ENCODE data around the gene ADAMTS8.

ADAMTS8 gene

DNA sequence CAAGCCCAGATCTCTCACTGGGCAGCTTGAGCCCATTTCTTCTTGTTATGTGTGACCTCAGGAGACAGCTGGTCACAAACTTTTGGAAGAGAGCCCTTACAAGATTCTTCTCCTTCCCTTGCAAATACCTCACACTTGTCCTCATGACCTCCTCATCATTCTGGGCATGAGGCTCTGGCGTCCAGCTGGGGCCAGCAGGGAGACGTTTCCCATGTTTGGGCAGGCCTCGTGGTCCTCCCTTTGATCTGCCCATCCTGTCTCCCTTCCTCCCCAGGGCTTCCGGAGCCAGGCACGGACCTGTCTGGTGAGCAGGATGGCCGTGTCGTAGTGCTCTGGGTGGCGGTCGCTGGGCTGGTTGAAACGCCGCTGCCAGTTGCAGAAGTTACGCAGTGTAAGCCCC lies 9.7 kb downstream of the ADAMTS8 start:
- DNase-seq, result no peak

DNA sequence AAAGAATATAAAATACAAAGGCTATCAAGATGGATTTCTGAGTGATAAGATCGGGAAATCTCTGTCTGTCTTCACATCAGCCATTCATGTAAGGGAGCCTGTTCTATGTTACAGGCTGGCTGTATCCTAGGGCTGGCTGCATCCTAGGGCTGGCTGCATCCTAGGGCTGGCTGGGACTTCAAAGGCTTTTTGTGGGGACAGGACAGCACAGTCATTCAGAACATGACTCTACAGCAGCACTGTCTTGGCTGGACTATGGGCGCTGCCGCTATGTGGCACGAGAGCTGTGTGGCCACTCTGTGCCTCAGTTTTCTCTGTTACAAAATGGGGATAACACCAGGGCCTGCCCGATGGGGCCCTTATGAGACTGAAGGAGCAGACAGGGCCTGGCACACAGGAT lies 10.2 kb downstream of the ADAMTS8 start:
- no peak for DNase-seq

DNA sequence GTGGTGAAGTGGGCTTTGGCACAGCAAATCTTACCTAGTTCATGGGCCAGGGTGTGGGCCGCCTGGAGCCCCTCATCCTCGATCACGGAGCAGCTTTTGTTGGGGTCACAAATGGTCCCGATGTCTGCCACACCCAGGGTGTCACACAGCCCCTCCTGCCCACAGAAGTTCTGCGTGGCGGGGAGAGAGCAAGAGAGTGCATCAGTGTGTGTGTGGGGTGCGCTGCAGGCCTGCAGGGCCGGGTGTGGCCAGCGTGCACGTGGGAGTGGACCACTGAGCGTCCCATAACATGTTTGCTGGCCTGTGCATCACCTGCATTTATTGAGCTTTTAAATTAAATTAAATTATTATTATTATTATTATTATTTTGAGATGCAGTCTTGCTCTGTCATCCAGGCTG lies 11.5 kb downstream of the ADAMTS8 start:
- no peak for DNase-seq

DNA sequence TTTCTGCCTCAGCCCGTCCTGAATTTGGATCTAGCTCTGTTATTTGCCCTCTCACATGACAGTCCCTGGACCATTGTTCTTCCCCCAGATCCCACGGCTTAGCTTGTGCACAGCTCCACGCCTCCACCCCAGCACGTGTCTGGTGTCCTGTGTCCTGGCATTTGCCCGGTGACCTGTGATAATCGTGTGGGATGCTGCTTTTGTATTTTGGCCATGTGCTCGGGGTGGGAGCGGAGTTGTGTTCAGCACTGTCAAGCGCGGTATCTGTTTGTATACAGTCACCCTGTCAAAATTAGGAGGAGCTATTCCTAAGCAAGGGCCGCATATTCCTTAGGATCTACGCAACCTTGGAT lies 11.9 kb downstream of the ADAMTS8 start:
- DNase-seq, result no peak

DNA sequence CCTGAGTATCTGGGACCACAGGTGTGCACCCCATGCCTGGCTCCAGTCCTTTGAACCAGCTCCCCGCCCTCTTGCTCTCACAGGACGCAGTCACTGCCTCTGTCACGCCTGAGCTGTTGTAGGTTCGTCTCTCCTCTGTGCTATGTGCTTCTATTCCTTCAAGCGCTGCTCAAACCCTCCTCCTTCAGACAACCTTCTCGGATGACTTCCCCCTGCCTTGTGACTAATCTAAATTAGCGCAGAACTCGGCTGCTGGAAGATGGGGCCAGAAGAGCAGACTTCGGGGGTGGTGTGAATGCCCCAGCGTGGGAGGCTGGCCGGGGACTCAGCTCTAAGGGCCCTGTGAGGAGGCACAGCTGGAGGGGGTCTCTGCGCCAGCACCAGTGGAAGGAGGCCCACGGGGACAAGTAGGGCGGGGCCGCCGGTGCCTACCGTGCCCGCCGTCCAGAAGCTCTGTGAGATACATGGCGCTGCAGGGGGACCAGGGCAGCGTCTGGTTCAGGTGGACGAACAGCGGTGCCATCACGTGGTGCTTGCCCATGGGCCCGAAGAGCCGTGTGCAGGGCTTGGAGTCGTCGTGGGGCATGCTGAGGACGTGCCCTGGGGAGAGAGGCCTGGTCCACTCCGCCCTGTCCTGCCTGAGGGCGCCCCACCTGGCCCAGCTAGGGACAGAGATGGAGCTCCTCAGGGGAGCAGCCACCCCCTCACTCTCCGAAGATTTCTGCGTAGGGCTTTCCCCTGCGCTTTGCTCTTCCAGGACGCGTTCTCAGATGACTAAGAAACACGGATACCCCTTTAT lies 12.5 kb downstream of the ADAMTS8 start:
- DNase-seq, result no peak

DNA sequence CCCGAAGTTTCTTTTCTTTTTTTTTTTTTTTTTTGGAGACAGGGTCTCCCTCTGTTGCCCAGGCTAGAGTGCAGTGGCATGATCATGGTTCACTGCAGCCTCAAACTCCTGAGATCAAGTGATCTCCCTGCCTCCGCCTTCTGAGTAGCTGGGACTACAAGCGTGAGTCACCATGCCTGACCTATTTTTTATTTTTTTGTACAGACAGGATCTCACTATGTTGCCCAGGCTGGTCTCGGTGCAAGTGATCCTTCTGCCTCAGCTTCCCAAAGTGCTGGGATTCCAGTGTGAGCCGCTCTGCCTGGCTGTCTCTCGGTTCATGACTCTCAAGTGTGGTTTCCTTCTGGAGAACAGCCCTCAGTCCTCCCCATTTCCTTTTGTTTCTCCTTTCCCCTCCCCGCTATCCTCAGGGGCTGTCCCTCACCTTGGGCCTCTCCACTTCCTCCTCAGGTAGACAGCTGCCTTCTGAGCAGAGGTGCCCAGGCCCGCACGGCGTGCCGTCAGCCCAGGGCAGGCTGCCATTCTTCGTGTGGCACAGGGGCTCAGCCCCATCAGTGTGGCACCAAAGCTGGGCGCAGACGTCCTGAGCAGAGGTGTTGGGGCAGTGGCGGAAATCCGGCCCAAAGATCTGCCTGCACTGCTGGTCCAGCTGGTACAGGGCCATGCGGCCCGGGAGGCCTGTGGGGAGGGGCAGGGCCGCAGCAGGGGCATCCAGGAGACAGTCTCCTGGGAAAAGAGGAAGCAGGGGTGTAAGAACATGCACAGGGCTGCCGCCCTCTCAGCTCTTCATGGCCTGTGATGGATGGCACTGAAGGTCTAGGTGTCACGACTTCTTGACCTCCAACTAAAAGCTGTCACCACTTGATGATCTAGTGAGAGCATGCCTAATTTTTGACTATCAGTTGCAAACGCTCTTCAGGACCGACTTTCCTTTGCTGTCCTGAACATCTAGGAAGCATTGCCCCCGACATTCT lies 14.0 kb downstream of the ADAMTS8 start:
- DNase-seq, result no peak

DNA sequence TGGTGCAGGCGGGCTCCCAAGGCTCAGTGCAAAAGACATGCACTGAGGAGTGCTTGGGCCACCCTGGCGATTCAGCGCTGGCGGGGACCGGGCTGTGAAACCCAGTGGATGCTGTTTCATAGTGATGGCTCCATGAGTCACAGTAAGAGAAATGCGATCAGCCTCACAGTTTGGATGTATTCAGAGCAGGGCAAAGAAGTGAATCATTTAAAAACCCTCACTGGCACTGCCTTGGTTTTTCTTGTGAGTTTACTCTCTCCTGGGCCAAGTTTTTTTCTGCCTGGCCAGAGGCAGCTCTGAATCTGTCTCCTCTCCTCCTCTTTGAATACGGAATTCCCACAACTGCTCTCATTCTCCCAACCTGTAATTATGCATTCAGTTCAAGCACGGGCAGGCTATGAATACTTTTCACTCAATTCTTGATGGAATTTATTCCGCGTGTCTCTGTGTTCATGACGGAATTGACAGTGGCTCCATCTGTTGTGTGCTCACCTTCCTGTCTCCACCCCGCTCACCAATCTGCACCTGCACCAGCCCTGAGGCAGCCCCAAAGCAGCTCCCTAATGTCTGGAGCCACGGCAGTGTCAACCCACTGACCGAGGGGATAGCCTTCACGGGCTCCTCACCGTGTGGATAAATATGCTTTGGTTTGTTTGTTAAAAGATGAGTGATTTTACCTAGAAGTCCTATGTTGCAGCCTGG lies 14.9 kb downstream of the ADAMTS8 start:
- no peak for DNase-seq

DNA sequence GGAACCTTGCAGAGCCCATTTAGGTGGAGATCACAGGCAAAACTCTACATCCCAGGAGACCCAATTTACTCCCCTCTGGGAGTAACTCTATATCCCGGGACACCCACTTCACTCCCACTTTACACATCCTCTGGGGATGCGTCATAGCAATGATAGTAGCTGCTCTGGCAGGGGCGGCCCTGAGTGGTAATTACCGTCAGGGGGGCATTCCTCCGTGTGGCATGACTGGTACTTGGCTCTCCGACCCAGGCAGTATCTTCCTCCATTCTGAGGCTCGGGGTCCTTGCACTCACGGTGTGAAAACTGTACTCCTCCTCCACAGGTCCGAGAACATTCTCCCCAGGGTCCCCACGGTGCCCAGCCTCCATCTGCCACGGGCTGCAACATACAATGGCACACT lies 17.2 kb downstream of the ADAMTS8 start:
- DNase-seq, result no peak

DNA sequence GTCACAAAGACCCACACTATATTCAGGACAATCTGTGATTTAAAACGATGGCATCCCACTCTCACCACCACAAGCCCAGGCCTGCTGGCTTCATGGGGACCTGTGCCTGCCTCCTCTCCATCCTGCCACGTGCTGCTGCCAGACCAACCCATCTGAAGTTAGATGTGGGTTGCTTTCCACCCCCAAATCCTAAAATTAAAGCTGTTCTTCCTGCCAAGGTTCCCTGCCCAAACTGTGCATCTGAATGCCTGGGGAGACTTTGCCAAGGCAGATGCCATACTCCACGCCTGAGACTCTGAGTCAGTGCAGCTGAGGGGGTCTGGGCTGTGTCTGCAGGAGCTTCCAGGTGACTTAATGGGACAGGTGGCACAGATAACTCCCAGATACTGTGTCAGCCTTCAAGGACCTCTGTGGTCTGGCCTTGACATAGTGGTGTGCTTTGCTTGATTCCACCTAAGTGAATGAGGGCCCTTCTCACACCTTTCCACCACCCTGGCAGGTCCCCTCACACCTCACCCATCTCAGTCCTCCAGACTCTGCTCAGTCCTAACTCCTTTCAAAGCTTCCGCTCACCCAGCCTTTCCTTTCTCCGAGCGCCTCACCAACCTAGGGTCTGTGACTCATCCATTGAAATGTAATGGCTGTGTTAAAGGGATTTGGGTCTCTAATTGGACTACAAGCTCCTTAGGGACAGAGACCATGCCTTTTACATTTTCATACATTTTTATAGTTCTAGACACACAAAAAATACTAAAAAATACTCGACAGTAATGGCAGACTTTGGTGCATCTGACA lies 18.6 kb downstream of the ADAMTS8 start:
- DNase-seq, result no peak

DNA sequence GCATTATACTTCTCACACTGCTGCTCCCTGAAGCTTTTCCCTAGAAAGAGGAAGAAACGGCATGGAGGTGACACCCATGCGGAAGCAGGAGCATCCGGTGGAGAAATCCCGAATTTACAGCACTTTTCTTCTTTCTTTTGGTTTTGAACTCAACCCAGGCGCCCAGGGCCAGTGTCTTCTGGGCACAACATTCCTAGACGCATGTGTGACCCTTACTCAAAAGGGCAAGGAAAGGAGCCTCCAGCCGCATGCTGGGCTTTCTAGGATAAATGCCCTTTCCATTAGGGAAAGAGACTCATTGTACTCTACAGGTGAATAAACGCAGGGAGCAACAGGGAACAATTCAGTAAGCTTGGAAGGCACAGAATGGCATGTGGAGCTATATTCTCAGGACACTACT lies 19.5 kb downstream of the ADAMTS8 start:
- DNase-seq, result no peak

DNA sequence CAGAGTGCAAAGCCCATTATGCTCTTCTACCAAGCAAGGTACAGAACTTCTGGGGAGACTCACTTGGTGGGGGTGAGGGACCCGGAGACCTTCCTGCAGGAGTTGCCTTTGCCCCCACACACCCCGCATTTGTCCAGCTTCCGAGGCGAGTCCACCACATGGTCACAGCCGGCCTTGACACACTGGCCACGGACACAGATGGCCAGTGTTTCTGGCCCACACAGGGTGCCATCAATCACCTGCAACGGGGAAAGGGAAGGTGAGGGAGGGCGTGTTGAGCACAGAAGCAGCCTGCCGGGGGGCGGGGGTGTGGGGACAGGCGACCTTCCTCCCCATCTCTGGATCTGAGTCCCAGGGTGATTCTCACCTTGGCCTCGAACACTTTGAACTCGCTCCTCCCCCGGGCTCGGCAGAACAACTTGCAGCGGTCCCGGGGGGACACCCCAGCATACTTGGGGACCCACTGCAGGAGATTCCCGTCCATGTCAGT lies 20.0 kb downstream of the ADAMTS8 start:
- no peak for DNase-seq

DNA sequence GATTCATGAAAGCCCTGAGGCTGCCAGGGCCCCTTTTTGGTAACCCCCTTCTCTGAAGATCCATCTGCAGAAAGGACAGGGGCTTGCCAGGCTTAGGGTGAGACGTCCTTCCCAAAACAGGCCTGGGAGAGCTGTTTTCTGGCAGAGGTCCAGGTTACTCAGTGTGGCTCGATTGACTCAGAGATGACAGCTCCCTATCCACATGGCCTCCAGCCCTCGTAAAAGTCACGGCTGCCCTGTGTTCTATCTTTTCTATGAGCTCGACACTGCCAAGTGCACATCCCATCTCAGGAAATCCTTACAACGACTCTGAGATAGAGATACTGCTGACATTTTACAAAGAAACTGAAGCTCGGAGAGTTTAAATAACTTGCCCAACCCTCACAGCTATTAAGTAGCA lies 20.4 kb downstream of the ADAMTS8 start:
- no peak for DNase-seq

DNA sequence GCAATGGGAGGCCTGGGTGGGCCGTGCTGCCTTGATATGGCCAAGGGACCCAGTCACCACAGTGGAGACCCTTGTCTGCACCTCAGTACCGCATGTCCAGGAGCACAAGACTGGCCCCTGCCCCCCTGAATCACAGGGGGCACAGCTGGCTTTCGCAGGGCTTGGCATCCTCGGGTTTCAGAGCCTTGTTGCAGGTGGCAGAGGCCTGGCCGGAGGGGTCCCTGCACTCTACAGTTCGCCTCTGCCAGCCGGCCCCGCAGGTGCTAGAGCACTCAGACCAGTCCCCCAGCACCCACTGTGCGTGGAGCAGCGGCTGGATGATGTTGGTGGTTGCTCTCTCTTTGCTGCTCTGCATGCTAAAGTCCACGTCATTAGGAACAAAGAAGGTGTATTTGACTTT lies 23.0 kb downstream of the ADAMTS8 start:
- no peak for DNase-seq

DNA sequence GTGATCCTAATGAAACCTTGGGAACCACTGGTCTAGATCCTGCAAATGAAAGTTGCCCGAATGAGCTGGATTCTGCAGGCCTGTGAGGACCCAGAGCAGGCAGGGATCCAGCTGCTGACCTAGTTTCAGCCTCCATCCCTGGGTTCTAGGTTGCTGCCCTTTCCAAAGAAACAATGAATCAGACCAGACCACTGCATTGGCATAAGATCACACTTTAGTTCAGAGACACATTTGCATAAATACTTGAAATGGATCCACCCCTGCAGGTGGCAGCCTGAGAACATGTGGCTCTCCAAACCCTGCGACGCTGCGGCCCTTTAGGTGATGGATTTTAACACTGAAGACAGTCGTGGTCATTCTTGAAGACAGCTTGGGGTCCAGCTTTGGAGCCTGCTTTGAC lies 23.7 kb downstream of the ADAMTS8 start:
- no peak for DNase-seq

DNA sequence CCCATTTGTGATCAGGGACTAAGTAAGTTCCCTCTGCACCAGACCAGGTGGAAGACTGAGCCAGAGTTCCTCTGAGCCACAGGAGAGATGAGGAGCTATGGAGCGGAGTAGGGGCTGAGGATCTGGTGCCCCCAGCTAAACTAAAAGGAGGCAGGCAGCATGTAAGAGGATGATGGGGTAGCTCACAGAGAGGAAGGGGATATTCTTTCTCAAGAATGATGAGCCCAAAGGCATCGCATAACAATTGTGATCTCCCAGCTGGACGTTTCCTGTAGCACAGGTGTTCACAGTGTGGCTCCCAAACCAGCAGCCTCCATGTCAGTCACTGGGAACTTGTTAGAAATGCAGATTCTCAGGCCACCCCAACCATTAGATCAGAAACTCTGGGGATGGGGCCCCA lies 24.4 kb downstream of the ADAMTS8 start:
- DNase-seq, result no peak

DNA sequence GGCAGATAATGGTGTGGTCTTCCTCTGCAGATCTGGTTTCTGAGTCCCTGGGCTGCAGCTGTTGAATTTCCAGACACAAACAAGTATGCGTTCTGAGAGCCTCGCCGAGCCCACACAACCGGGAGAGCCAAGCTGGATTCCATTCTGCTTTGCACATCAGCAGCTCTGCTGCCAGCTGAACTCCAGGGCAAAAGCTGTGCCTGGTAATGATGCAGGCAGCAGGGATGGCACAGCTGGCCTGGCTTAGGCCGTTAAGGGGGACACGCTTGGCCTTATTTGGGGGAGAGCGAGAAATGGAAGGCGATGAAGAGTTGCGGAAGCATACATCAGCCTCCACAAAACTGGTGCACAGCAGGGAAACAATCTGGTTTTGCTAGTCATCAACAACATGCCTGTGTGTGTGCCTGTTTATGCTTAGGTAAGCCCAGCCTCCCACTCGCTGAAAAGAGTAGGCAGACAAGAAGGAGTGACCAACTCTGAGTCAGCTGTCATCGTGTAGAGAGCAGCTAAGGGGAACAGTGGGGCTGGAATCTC lies 25.1 kb downstream of the ADAMTS8 start:
- no peak for DNase-seq

DNA sequence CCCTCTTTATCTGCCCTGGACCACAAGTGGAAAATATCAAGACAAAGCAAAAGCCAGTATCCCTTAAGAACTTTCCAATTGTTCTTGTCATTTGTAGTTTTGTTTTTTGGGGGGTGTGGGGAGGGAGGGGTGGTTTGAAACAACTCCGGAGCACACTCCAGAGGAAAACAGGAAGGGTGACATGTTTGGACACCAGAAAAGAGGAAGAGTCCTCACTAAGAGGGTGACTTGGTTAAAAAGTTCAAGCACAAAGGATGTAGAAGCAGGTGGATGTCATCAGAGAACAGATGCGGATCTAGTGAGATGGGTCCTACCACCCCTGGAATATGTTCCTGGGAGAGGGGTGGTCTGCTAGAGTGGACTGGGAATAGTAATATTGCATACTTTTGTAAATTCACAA lies 25.8 kb downstream of the ADAMTS8 start:
- no peak for DNase-seq

DNA sequence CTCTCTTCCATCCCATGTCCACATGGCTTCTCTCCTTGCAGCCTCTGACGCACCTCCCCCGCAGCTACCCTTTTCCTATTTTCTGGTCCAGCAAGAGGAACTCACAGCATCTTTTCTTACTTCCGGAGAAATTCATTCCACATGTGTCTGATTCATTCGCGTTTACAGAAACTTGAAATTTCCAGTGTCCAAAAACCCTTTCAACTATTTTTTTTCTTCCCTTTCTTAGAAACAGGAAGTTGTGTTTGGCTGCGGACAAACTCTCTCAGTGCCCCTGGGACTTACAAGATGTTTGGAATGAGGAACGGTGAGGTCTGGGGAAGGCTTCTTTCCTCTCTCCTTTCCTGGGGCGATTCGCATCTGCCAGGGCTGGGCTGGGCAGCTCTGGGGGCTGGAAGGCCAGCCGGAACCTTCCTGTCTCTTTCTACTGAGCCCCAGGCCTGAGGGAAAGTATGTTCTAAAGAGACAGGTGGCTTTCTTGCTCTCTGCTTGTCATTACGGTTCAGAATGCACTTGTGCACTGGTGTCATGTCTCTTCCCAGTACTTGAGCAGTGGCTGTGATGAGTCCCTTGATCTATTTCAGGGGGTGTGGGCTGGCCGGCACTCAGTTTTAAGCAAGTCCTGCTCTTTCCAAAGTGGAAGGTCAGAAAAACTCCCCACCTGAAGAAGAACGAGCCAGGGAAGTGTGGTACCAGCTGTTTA lies 27.5 kb downstream of the ADAMTS8 start:
- no peak for DNase-seq

DNA sequence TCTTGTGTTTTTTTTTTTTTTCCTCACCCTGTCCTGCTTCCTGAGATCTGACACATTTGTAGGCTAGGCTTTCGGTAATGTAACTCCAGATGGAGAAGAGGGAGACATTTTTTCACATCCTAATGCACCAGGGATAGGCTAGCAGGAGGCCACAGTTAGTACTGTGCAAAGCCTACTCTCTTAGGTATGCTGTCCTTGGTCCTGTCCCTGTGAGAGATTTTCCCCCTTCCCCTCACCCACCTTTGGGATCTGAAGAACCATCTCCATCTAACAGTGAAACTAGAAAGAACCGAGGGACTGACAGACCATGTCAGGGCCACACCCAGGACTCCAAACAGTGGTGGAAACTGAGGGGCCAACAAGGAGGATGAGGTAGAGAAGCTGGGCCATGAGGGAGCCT lies 29.2 kb downstream of the ADAMTS8 start:
- no peak for DNase-seq

DNA sequence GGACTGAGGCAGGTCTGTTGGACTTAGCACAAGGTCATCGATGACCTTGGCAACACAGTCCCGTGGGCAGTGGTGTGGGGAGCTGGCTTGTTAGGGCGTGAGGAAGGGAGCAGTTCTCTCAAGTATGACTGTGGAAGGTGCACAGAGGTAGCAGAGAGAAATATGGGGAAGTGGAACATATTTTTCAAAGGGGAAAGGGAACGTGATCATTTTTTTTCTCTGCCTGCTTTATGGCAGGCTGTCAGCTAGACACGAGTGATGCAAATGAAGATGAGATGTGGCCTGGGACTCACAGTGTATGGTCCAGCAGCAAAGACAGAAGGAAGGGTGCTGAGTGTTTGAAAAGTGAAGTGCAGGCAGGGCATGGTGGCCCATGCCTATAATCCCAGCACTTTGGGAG lies 30.6 kb downstream of the ADAMTS8 start:
- DNase-seq, result no peak

DNA sequence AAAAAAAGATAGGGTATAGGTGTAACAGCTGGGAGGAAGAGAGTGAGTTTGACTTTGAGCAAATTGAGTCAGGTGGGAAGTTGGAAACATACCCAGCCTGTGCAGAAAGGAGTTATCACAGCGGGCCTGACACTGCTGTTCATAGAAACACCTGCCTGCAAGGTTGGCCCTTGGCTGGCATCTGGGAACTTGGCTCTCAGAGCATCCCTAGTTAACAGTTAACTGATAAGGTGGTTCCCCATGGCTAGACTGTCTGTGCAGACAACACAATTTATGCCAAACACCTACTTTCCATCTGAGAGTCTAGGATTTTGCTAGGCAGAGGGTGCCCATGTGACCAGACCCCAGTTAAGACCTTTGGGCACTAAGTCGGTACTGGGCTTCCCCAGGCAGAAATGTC lies 31.4 kb downstream of the ADAMTS8 start:
- DNase-seq, result no peak

DNA sequence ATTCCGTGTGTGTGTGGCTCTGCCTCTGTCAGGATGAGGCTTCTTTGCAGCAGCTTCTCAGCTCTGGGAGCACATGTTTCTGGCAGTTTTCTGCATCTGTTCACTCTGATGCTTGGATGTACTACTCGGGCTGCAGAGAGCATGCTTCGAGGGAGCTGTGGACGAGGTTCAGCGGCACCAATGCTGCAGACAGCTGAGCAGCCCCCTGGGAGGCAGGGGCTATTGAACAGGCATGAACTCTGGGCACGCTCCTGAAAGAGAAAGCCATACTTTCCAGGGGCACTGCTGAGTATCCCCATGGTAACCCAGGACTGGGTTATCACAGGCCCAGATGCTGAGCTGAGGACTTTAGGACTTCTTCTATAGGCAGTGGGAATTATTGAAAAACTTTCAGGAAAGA lies 33.8 kb downstream of the ADAMTS8 start:
- DNase-seq, result no peak

Measured in T-helper 9 cell (primary cell).